T-helper 9 cell (primary cell): ENCODE results near the gene SOX9.
"Not testable (repeated sequence)": the region's sequence is repeated elsewhere in the genome, so short reads cannot be mapped to it uniquely, and the experiment has no call there.

Experiments used
- DNase-seq: peaks from one replicate; pipeline ENCODE4 v3.0.0-alpha.2; 2020

Gene SOX9

GRCh38 chr17:72111336-72111923, 9.4 kb upstream of the SOX9 start:
- DNase-seq = no peak

- not testable (repeated sequence) for DNase-seq
Observed at GRCh38 chr17:72111926-72112325, 8.9 kb upstream of the SOX9 start.

GRCh38 chr17:72113751-72114150, 7.1 kb upstream of the SOX9 start:
- DNase-seq = no peak

GRCh38 chr17:72115781-72116525, 4.9 kb upstream of the SOX9 start:
- no peak for DNase-seq

- DNase-seq = no peak
Observed at GRCh38 chr17:72116661-72117521, 3.9 kb upstream of the SOX9 start.

- DNase-seq = no peak
Observed at GRCh38 chr17:72117535-72118334, 3.1 kb upstream of the SOX9 start.

- no peak for DNase-seq
Observed at GRCh38 chr17:72118335-72119076, 2.3 kb upstream of the SOX9 start.

GRCh38 chr17:72119077-72119872, 1.5 kb upstream of the SOX9 start:
- DNase-seq = no peak

GRCh38 chr17:72119873-72120641, 763 bp upstream of the SOX9 start:
- no peak for DNase-seq

GRCh38 chr17:72121164-72122009, 567 bp downstream of the SOX9 start:
- no peak for DNase-seq

GRCh38 chr17:72122010-72122764, 1.4 kb downstream of the SOX9 start:
- no peak for DNase-seq

GRCh38 chr17:72122765-72123529, 2.1 kb downstream of the SOX9 start:
- no peak for DNase-seq

GRCh38 chr17:72123530-72124437, 3.0 kb downstream of the SOX9 start:
- no peak for DNase-seq

- DNase-seq = no peak
Observed at GRCh38 chr17:72124438-72124775, 3.6 kb downstream of the SOX9 start.

GRCh38 chr17:72125226-72125651, 4.4 kb downstream of the SOX9 start:
- DNase-seq = no peak

GRCh38 chr17:72125742-72126141, 4.9 kb downstream of the SOX9 start:
- DNase-seq = no peak
